IMR-90 (cell line): ENCODE measurements around the gene PACC1. TPM values are rescaled to one million over a fixed set of nuclear protein-coding genes. Genes with fewer than 3 reads are reported as not detected.

Source experiments
- ATAC-seq: fragments of 200-7000 bp; cut with Tn5 transposase; 2 replicates; pipeline ENCODE4 v1.9.1; 2020; ENCODE audit warnings: low read depth, mild to moderate bottlenecking, moderate library complexity
- BruUV-seq: library from RNA; stranded (reverse); fragments of 400-500 nt; replicated peaks from 2 replicates; lab custom pipeline; 2021; lab: Mats Ljungman, UMichigan
- CTCF ChIA-PET: fragments of 300-600 bp; formaldehyde crosslinking; extraction: SDS; loops from one replicate; lab custom pipeline; 2021; ENCODE audit warnings: antibody characterized with exemption; lab: Yijun Ruan, JAX
- POLR2A ChIA-PET: fragments of 300-600 bp; sonication (Branson Sonifier 250); formaldehyde crosslinking; loops from one replicate; lab custom pipeline; 2022; ENCODE audit warnings: antibody characterized with exemption; ENCODE audit not compliant: unreplicated experiment; lab: Charles Lee
- DNase-seq: peaks from one replicate; pipeline ENCODE4 v3.0.0; 2013
- H2AFZ ChIP-seq: replicated peaks from 2 replicates; pipeline ENCODE3; 2013; ENCODE audit warnings: low read length, mild to moderate bottlenecking; ENCODE audit not compliant: poor library complexity
- H2AK5ac ChIP-seq: 2 replicates; pipeline ENCODE4 v1.6.1; 2013; ENCODE audit warnings: low read depth, low read length, inconsistent platforms
- H2AK9ac ChIP-seq: replicated peaks from 2 replicates; pipeline ENCODE3; 2013; ENCODE audit warnings: mild to moderate bottlenecking, low read depth, low read length, moderate library complexity; ENCODE audit not compliant: poor library complexity
- H2BK120ac ChIP-seq: 2 replicates; pipeline ENCODE4 v1.6.1; 2013; ENCODE audit warnings: low read depth, low read length, inconsistent platforms
- H2BK15ac ChIP-seq: 3 replicates; pipeline ENCODE4 v1.6.1; 2013; ENCODE audit warnings: low read depth, low read length, inconsistent platforms
- H2BK20ac ChIP-seq: 2 replicates; pipeline ENCODE4 v1.6.1; 2013; ENCODE audit warnings: low read depth, mild to moderate bottlenecking, inconsistent platforms, low read length, moderate library complexity
- H2BK5ac ChIP-seq: 2 replicates; pipeline ENCODE4 v1.6.1; 2013; ENCODE audit warnings: mild to moderate bottlenecking, low read depth, low read length, inconsistent platforms; ENCODE audit not compliant: poor library complexity, severe bottlenecking
- H3K14ac ChIP-seq: replicated peaks from 2 replicates; pipeline ENCODE4 v1.6.1; 2013; ENCODE audit warnings: low read depth, low read length, inconsistent platforms
- H3K18ac ChIP-seq: 2 replicates; pipeline ENCODE4 v1.6.1; 2013; ENCODE audit warnings: low read depth, low read length, control low read depth
- H3K23ac ChIP-seq: 2 replicates; pipeline ENCODE4 v1.6.1; 2013; ENCODE audit warnings: low read depth, low read length, inconsistent platforms
- H3K27ac ChIP-seq: 2 replicates; pipeline ENCODE4 v1.5.1; 2013; ENCODE audit warnings: mild to moderate bottlenecking, control low read depth, low read length; ENCODE audit not compliant: insufficient read depth
- H3K27me3 ChIP-seq: 2 replicates; pipeline ENCODE4 v1.6.1; 2013; ENCODE audit warnings: low read length; ENCODE audit not compliant: control insufficient read depth, insufficient read depth
- H3K36me3 ChIP-seq: 2 replicates; pipeline ENCODE4 v1.6.1; 2013; ENCODE audit warnings: low read length, mixed read lengths; ENCODE audit not compliant: control insufficient read depth, insufficient read depth
- H3K4ac ChIP-seq: 2 replicates; pipeline ENCODE4 v1.6.1; 2013; ENCODE audit warnings: low read depth, low read length, inconsistent platforms
- H3K4me1 ChIP-seq: 2 replicates; pipeline ENCODE4 v1.6.1; 2013; ENCODE audit warnings: low read length, mixed read lengths; ENCODE audit not compliant: control insufficient read depth, insufficient read depth
- H3K4me2 ChIP-seq: 2 replicates; pipeline ENCODE4 v1.6.1; 2013; ENCODE audit warnings: low read depth, mild to moderate bottlenecking, control low read depth, low read length, moderate library complexity
- H3K4me3 ChIP-seq: 2 replicates; pipeline ENCODE4 v1.5.1; 2013; ENCODE audit warnings: low read depth, mild to moderate bottlenecking, control low read depth, low read length, moderate library complexity; ENCODE audit not compliant: insufficient read depth
- H3K56ac ChIP-seq: 2 replicates; pipeline ENCODE4 v1.6.1; 2013; ENCODE audit warnings: low read length, inconsistent platforms; ENCODE audit not compliant: insufficient read depth; ENCODE audit errors: extremely low read depth
- H3K79me1 ChIP-seq, 2 experiments: 2 replicates each; pipeline ENCODE4 v1.6.1; 2013; ENCODE audit warnings: low read length in 2 of 2, inconsistent platforms in 1 of 2, low read depth in 1 of 2
- H3K9ac ChIP-seq: 2 replicates; pipeline ENCODE4 v1.6.1; 2013; ENCODE audit warnings: low read depth, low read length, control low read depth
- H3K9me1 ChIP-seq: 2 replicates; pipeline ENCODE4 v1.6.1; 2013; ENCODE audit warnings: low read length, inconsistent platforms; ENCODE audit not compliant: insufficient read depth
- H3K9me3 ChIP-seq: 2 replicates; pipeline ENCODE4 v1.6.1; 2013; ENCODE audit warnings: low read length; ENCODE audit not compliant: control insufficient read depth, insufficient read depth
- H4K20me1 ChIP-seq: 2 replicates; pipeline ENCODE4 v1.6.1; 2013; ENCODE audit warnings: low read length, inconsistent platforms; ENCODE audit not compliant: insufficient read depth
- H4K5ac ChIP-seq: 2 replicates; pipeline ENCODE4 v1.6.1; 2013; ENCODE audit warnings: mild to moderate bottlenecking, low read depth, low read length, control low read depth
- H4K8ac ChIP-seq, 2 experiments: 2 replicates each; pipeline ENCODE4 v1.6.1; 2013; ENCODE audit warnings: low read depth in 2 of 2, low read length in 2 of 2, control low read depth in 1 of 2, inconsistent platforms in 1 of 2
- H4K91ac ChIP-seq: 2 replicates; pipeline ENCODE4 v1.6.1; 2013; ENCODE audit warnings: low read depth, low read length, inconsistent platforms; ENCODE audit not compliant: insufficient read depth
- CHD1 ChIP-seq: IDR thresholded peaks from 2 replicates; pipeline ENCODE4 v1.6.1; 2012; ENCODE audit warnings: low read depth, low read length, improper control_type of control experiment
- CTCF ChIP-seq: conservative IDR thresholded peaks from 2 replicates; pipeline ENCODE4 v1.5.1; 2012; ENCODE audit warnings: mild to moderate bottlenecking, low read depth, low read length, improper control_type of control experiment
- RAD21 ChIP-seq: IDR thresholded peaks from 2 replicates; pipeline ENCODE4 v1.6.1; 2012; ENCODE audit warnings: low read length, improper control_type of control experiment
- SMC3 ChIP-seq: fragments of 150-350 bp; IDR thresholded peaks from 2 replicates; pipeline ENCODE4 v1.6.1; 2016; ENCODE audit warnings: low read depth, mild to moderate bottlenecking, antibody characterized with exemption, low read length, moderate library complexity
- WGBS, 2 experiments: methylation state at CpG; one replicate each; pipeline versions ENCODE4 v1.1.5 to v1.1.7; 2013; ENCODE audit warnings: missing lambda C conversion rate in 2 of 2; ENCODE audit not compliant: insufficient read length in 1 of 2; ENCODE audit errors: extremely low coverage in 2 of 2; 5-methylcytosine and 5-hydroxymethylcytosine counted together
- dilution Hi-C: fragments of 300-500 bp; cut with HindIII; formaldehyde crosslinking; loops from one replicate; pipeline ENCODE4 v1.14.3; 2018; ENCODE audit warnings: low sequenced_read_pairs; ENCODE audit not compliant: unreplicated experiment
- in situ Hi-C: fragments of 300-500 bp; cut with MboI; formaldehyde crosslinking; loops from 3 replicates; pipeline ENCODE4 v1.14.3; 2019; ENCODE audit warnings: low sequenced_read_pairs, inconsistent platforms, mixed read lengths
- intact Hi-C: fragments of 100-400 bp; cut with micrococcal nuclease; formaldehyde crosslinking; loops from 2 replicates; pipeline ENCODE4 v1.10.0; 2022
- polyA plus RNA-seq, 3 experiments: library from polyadenylated mRNA; depleted of rRNA; stranded (reverse); fragments of >200 nt; gene quantifications; 2 replicates each; pipeline ENCODE4 v1.2.3, GENCODE V29; 2012; ENCODE audit warnings: low replicate concordance in 1 of 3
- total RNA-seq: library from RNA; depleted of rRNA; stranded (reverse); fragments of >200 nt; gene quantifications from 2 replicates; pipeline ENCODE4 v1.2.3, GENCODE V29; 2012

Gene PACC1
- total and polyA plus RNA-seq, 2 of the 4 experiments (the other 2 are of a cell fraction): 8.6 to 13.4 TPM

GRCh38 chr1:212368073-212368484 lies 46.6 kb downstream of the PACC1 start:
- ATAC-seq (peak; percentile 98), DNase-seq (peak; percentile 81)
- H3K36me3 ChIP-seq: peaks cover 3% of the 10 kb centered on the region
- no peak overlapping the region for H2BK15ac ChIP-seq
- no peak overlapping the region for H4K5ac ChIP-seq
- no peak overlapping the region for H3K9ac ChIP-seq
- no TSS peak for BruUV-seq
- peak; percentile 83 for TF ChIP-seq SMC3
- peak; percentile 93 for TF ChIP-seq RAD21
- no peak for TF ChIP-seq CHD1
- peak; percentile 88 for TF ChIP-seq CTCF
- peak overlapping the region; percentile 81 for H2AK9ac ChIP-seq
- H3K79me1 ChIP-seq: peaks cover 0 to 11% of the 10 kb centered on the region in 2 experiments; a peak in 1 of 4 replicates
- peak overlapping the region; percentile 33 for H2AFZ ChIP-seq
- H4K8ac ChIP-seq: no peak overlapping the region
- no CpG with 5 or more reads among the region's 3 CpGs for WGBS, 2 experiments
- H3K4ac ChIP-seq: no peak overlapping the region
- H3K4me2 ChIP-seq: no peak overlapping the region
- no peak overlapping the region for H2AK5ac ChIP-seq
- H2BK120ac ChIP-seq: no peak overlapping the region
- H3K4me3 ChIP-seq: no peak overlapping the region
- no peak overlapping the region for H3K27ac ChIP-seq
- H4K91ac ChIP-seq: no peak overlapping the region
- CTCF ChIA-PET: interaction anchor here (0.8 to 5.3 kb wide), 6 partner anchors 23 to 306 kb away, joined by 3 to 32 read pairs (median 4); no protein-coding TSS in a partner anchor
- in situ Hi-C loops (loop anchor here (5.0 to 25.0 kb wide), 2 partner anchors 296 to 681 kb away; partner anchors contain the start of gene NEK2), intact Hi-C loops (loop anchor here (1.0 to 2.0 kb wide), 5 partner anchors 81 to 687 kb away; no protein-coding TSS in a partner anchor), dilution Hi-C loops (no loop called here)
- no peak overlapping the region for H2BK5ac ChIP-seq
- H3K56ac ChIP-seq: no peak overlapping the region
- no peaks in the 10 kb centered on the region for H3K9me3 ChIP-seq
- no peak overlapping the region for H2BK20ac ChIP-seq
- POLR2A ChIA-PET: no interaction called here
- H3K9me1 ChIP-seq: 0 out of 2 replicates have a peak, but pooled peaks cover 4% of the 10 kb centered on the region
- H4K20me1 ChIP-seq: 0 out of 2 replicates have a peak, but pooled peaks cover 6% of the 10 kb centered on the region
- no peaks in the 10 kb centered on the region for H3K4me1 ChIP-seq
- no peak overlapping the region for H3K18ac ChIP-seq
- H3K14ac ChIP-seq: no peak overlapping the region
- H3K23ac ChIP-seq: no peak overlapping the region
- H3K27me3 ChIP-seq: no peaks in the 10 kb centered on the region
